ENCODE measurements around the gene ENDOG.
"Not testable (repeated sequence)": the region's sequence is repeated elsewhere in the genome, so short reads cannot be mapped to it uniquely, and the experiment has no call there.

Gene ENDOG

DNA sequence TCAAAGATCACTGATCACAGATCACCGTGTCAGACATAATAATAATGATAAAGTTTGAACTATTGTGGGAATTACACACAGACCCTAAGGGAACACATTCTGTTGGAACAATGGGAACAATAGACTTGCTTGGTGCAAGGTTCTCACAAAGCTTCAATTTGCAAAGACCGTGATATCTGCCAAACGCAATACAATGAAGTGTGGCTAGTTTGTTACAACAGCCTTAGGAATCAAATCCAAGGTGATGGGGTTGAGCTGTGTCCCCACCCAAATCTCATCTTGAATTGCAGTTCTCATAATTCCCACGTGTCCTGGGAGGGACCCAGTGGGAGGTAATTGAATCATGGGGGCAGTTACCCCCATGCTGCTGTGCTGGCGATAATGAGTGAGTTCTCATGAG is 42.6 kb downstream of the ENDOG start:
- TF ChIP-seq CTCF (conservative IDR thresholded peaks at IDR 0.05; ENCODE audit: low read depth) = no peak
- DNase-seq (ENCODE audit: low spot score) = no peak
- H3K27ac ChIP-seq = no peak overlapping the region
- ChIA-PET CTCF (interaction anchor here (1.2 to 2.8 kb wide), 4 partner anchors 9 to 68 kb away, joined by 3 to 26 read pairs (median 8); partner anchors contain the start of gene ENDOG), POLR2A (ENCODE audit: low non-redundant PET) (no interaction called here)

- POLR2A ChIA-PET (ENCODE audit: low non-redundant PET) = interaction anchor here (0.6 kb wide), 1 partner anchor 16 kb away, joined by 3 read pairs; no protein-coding TSS in a partner anchor
- H3K27ac ChIP-seq = no peak overlapping the region; the same call in 1 of the 2 replicates
- no peak for DNase-seq (ENCODE audit: low spot score)
- TF ChIP-seq CTCF (conservative IDR thresholded peaks at IDR 0.05; ENCODE audit: low read depth) = no peak
- CTCF ChIA-PET = interaction anchor here (0.6 to 2.8 kb wide), 7 partner anchors 8 to 67 kb away, joined by 3 to 26 read pairs (median 6); partner anchors contain the start of gene ENDOG
Measured at GRCh38 chr9:128861501-128861900, 43.2 kb downstream of the ENDOG start.

DNA sequence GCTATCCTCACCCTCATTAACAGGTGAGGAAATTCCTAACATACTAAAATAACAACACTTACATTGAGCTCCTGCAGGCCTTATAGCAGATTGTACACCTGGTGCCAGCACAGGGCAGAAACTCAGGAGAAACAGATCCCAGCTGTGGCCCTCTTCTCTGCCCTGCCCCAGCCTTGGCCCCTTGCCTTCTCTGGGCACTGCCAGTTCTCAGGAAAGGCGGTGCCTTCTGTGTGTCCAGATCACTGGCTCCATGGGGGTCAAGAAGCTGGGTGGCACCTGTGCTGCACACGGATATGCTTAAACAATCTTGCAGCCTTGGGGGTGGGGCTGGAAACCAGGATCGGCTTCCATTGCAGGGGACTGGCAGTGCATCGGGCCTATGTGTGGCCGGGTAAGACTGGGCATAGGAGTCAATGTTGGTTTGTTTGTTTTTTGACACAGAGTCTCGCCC is 44.1 kb downstream of the ENDOG start:
- POLR2A ChIA-PET (ENCODE audit: low non-redundant PET) = no interaction called here
- CTCF ChIA-PET = interaction anchor here (0.6 to 2.8 kb wide), 7 partner anchors 10 to 745 kb away, joined by 3 to 26 read pairs (median 6); no protein-coding TSS in a partner anchor
- no peak for TF ChIP-seq CTCF (conservative IDR thresholded peaks at IDR 0.05; ENCODE audit: low read depth)
- H3K27ac ChIP-seq = peak overlapping the region; percentile 59
- no peak for DNase-seq (ENCODE audit: low spot score)

- peak; percentile 85 for DNase-seq (ENCODE audit: low spot score)
- peak; percentile 99 for TF ChIP-seq CTCF (conservative IDR thresholded peaks at IDR 0.05; ENCODE audit: low read depth)
- peak overlapping the region; percentile 51 for H3K27ac ChIP-seq
- ChIA-PET CTCF (interaction anchor here (0.5 to 2.8 kb wide), 11 partner anchors 11 to 229 kb away, joined by 3 to 26 read pairs (median 4); partner anchors contain the start of genes KYAT1 and PHYHD1), POLR2A (ENCODE audit: low non-redundant PET) (no interaction called here)
Measured at GRCh38 chr9:128863647-128864046, 45.3 kb downstream of the ENDOG start.

- CTCF ChIA-PET = interaction anchor here (0.7 kb wide), 2 partner anchors 9 to 342 kb away, joined by 3 to 4 read pairs; no protein-coding TSS in a partner anchor
- no peak for TF ChIP-seq CTCF (conservative IDR thresholded peaks at IDR 0.05; ENCODE audit: low read depth)
- no peak for DNase-seq (ENCODE audit: low spot score)
- POLR2A ChIA-PET (ENCODE audit: low non-redundant PET) = no interaction called here
- H3K27ac ChIP-seq = no peak overlapping the region
Measured at GRCh38 chr9:128870128-128870940, 52.0 kb downstream of the ENDOG start.

DNA sequence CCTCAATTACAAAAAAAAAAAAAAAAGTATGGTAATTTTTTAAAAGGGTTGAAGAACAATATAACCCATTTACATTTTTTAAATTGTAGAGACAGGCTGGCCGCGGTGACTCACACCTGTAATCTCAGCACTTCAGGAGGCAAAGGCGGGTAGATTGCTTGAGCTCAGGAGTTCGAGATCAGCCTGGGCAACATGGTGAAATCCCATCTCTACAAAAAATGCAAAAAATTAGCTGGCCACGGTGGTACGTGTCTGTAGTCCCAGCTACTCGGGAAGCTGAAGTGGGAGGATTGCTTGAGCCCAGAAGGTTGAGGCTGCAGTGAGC is 52.6 kb downstream of the ENDOG start:
- DNase-seq (ENCODE audit: low spot score); H3K27ac ChIP-seq; POLR2A ChIA-PET (ENCODE audit: low non-redundant PET): not testable (repeated sequence)
- CTCF ChIA-PET = interaction anchor here (0.7 to 1.7 kb wide), 2 partner anchors 19 to 342 kb away, joined by 3 to 4 read pairs; no protein-coding TSS in a partner anchor
